GM20431 (cell line): Measurements from ENCODE around the gene LSMEM2.

Experiments used
- in situ Hi-C: fragments of 300-500 bp; cut with MseI, MboI; formaldehyde crosslinking; loops from one replicate; pipeline ENCODE4 v1.15.0; 2020; ENCODE audit warnings: low sequenced_read_pairs; ENCODE audit not compliant: unreplicated experiment

Gene LSMEM2

DNA sequence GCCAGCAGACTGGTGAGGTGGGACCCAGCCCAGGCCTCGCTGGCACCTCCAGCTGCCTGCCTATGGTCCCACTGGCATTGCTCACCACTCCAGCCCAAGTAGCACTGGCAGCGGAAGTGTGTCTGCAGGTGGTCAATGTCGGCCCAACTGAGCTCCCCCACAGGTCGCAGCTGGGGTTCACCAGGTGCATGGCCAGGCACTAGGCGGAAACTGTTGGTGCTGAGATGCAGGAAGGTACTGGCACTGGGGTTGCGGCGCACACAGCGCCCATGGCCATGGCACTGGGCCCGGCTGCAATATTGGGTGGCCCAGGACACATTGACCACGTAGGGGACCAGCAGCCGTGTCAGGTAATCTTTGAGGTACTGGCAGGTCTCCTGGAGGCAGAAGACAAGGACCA, 39.3 kb downstream of the LSMEM2 start:
- in situ Hi-C loops, result no loop called here

DNA sequence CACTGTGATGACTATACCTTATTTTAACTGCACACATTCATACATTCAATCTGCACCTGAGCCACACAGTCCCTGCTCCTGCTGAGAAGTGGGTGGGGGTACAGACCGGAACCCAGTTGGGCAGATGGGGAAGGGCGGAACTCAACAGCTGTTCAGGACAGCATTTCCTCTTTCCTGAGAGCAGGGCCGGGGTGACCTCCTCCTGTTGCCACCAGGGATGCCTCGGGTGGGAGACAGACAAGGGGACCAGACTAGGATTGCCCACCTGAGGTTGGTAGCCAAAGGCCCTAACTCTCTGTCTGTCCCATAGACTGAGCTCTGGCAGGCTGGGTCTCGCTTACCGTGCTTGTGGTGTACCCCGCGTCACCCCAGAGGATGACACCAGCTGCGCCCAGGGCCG, 39.7 kb downstream of the LSMEM2 start:
- in situ Hi-C loops, result no loop called here

- in situ Hi-C loops, result no loop called here
Observed at GRCh38 chr3:50319181-50319893, 40.5 kb downstream of the LSMEM2 start.

DNA sequence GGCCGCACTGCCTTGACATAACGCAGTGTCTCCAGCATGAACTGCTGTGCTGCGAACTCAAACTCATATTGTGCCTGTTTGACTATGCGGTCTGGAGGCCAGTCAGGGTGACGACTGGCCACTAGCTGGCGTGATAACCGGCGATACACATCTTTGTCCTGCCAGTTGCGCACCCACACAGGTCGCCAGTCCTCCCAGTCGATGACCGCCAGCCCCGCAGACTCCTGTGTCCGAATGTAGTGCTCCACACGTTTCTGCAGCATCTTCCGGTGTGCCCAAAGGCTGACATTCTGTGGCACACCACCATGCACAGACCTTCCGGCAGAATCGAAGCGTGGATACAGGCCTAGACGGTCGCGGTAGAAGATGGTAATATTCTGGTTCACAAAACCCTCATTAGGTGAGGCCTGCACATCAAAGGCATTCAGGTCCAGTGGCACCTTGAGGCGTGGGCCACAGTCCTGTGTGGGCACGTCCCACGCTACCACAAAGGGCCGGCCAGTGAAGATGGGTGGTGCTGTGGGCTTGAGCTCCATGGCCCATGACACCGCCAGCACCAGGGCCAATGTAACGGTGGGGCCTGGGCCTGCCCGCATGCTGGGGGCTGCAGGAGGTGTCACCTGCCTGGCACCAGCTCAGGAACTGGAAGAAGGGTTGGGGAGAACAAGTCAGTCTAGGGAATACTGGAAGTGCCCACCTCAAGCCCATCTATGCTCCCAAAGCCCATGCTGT, 41.2 kb downstream of the LSMEM2 start:
- in situ Hi-C loops, result no loop called here

- in situ Hi-C loops, result no loop called here
Observed at GRCh38 chr3:50320853-50321335, 42.0 kb downstream of the LSMEM2 start.

DNA sequence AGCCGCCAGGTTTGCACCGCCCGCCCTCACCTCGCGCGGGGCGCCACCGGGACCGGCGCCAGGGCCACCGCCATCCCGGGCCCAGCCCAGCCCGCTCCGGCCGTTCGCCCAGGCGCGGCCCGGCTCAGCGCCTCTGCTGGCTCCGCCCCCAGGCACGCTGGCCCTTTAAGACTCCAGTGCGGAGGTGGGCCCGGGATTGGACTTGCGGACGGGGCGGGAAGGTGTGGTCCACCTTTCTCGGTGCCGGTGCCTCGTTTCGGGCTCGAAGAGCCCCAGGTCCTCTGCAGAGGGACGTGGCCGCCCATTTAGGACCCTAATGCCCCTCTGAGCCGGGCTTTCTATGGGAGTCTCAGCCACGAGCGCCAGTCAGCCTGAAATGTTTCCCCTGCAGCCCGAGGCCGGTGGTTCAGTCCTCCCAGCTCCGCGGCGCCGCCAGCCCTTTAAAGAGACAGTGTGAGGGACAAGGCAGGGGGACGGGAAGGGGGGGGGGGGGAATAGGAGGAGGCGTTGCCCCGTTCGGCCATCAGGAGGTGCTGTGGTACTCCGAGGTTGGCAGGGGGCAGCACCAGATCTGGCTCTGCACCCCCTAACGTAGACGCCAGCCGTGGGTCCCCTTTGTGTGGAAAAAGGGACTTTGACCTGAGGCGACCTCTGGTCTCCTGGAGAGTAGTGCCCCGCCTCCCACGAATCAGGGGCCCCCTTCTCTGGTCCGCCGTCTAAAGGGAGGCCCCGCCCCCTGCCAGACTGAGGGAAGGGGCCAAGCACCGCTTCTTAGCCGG, 42.6 kb downstream of the LSMEM2 start:
- in situ Hi-C loops, result no loop called here

GRCh38 chr3:50322115-50322385, 43.2 kb downstream of the LSMEM2 start:
- in situ Hi-C loops, result no loop called here

- in situ Hi-C loops, result no loop called here
Observed at GRCh38 chr3:50322386-50323091, 43.7 kb downstream of the LSMEM2 start, which contains the start of gene HYAL2. Gene HYAL2, minus strand, starts transcription at chr3:50322745. Its CDS starts 2,256 bp downstream, at chr3:50320489.

GRCh38 chr3:50323092-50323600, 44.3 kb downstream of the LSMEM2 start:
- in situ Hi-C loops, result no loop called here

- in situ Hi-C loops, result no loop called here
Observed at GRCh38 chr3:50323614-50324199, 44.8 kb downstream of the LSMEM2 start.

- in situ Hi-C loops, result no loop called here
Observed at GRCh38 chr3:50324351-50325112, 45.6 kb downstream of the LSMEM2 start.

- in situ Hi-C loops, result no loop called here
Observed at GRCh38 chr3:50325113-50325480, 46.2 kb downstream of the LSMEM2 start.

DNA sequence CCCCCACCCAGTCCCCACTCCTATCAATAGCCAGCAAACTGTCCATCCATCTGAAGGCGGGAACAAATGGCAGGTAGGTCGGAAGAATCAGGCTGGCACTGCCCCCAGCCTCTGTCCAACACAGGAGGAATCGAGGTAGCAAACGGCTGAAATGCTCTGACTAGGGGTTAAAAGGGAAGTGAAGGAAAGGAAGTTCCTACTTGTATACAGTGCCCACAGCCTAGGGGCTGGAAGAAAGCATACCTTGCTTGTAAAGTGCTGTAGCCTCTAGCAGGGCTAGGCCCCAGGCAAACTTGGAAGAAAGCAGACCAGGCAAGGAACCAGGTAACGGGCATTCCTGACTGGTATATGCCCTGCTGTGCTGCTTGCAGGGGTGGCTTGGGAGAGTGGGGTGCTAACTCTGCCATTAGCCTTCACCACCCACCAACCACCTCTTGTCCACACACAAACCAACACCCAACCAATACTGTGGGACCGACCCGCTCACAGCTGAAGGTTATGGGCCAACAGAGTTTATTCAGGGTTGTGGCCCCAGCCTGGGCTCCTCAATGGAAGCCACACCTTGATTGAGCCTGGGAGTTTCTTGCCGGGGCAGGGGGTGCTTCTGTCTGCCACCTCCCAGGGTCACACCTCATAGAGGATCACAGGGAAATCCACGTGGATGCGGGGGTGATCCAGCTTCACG, 46.8 kb downstream of the LSMEM2 start:
- in situ Hi-C loops, result no loop called here

- in situ Hi-C loops, result no loop called here
Observed at GRCh38 chr3:50326182-50326541, 47.3 kb downstream of the LSMEM2 start.

- in situ Hi-C loops, result no loop called here
Observed at GRCh38 chr3:50327129-50327528, 48.2 kb downstream of the LSMEM2 start.

DNA sequence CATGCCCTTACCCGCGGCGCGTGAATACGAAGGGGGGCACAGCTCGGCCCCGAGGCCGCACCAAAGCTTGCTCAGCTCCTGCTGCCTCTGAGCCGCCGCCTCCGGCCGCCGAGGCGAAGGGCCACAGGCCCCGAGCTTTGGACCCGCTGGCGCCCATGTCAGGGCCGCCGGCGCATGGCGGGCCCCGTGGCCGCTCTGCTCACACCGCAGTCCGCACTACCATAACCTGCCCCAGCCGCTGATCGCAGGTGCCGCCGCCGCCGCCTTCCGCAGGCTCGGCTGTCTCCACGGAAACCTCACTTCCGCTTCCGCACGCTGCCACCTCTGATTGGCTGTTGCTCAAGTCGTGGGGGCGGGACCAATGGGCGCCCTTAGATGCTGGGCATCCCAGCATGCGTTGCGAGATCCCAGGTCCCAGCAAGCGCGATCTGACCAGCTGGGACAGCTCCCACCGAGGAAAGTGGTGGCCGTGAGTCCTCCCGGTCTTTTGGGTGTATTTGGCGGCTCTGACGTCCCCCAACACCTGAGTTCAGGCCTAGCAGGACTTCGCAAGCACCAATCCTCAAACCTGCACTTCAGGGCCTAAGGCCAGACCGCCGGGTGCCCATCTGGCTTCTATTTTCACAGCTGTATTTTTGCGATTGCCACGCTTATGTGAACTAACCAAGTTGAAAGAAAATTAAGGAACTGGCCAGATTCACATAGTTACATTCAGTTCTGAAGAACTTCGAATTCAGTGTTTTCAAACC, 49.2 kb downstream of the LSMEM2 start, which contains the start of gene TUSC2:
TSS of gene TUSC2 (minus strand) at position 281 of the 749 bp plus-strand sequence. CDS start at position 157, 124 bp downstream.
- in situ Hi-C loops, result no loop called here

GRCh38 chr3:50330330-50330729, 51.4 kb downstream of the LSMEM2 start:
- in situ Hi-C loops, result no loop called here
